K562 (cell line): ENCODE data around the gene DPEP2NB. TPM values are rescaled to one million over a fixed set of nuclear protein-coding genes. Genes with fewer than 3 reads are reported as not detected.

Source experiments
- ATAC-seq: fragments of 200-7000 bp; cut with Tn5 transposase; 3 replicates; pipeline ENCODE4 v1.9.1; 2020; ENCODE audit warnings: moderate library complexity
- BruUV-seq: library from RNA; stranded (reverse); fragments of 400-500 nt; replicated peaks from 2 replicates; lab custom pipeline; 2021; lab: Mats Ljungman, UMichigan
- CTCF ChIA-PET: fragments of 300-600 bp; formaldehyde crosslinking; extraction: SDS; loops from one replicate; lab custom pipeline; 2021; ENCODE audit warnings: low intra/inter-chr PET ratio; lab: Yijun Ruan, JAX
- POLR2A ChIA-PET: fragments of 300-600, 350-650 bp; sonication (Branson Sonifier 250); formaldehyde crosslinking; extraction: SDS; loops from one replicate; lab custom pipeline; 2021; ENCODE audit warnings: antibody characterized with exemption, inconsistent platforms; lab: Yijun Ruan, JAX
- DNase-seq, 4 experiments: peaks; one replicate each; pipeline versions ENCODE4 v3.0.0 to v3.0.0-alpha.2; 2011 to 2018; ENCODE audit warnings: low spot score in 3 of 4, mixed read lengths in 3 of 4; ENCODE audit errors: extremely low read depth in 1 of 4
- FAIRE-seq: peaks from 2 replicates; lab custom pipeline; 2011; peaks lifted over from hg19 to GRCh38; lab: Jason Lieb, UNC
- H2AFZ ChIP-seq: 2 replicates; pipeline ENCODE4 v1.6.0; 2011; ENCODE audit warnings: low read depth, low read length, control low read depth, inconsistent platforms
- H3K27ac ChIP-seq: fragments of 200-600 bp; 3 replicates; pipeline ENCODE4 v1.8.0; 2011; ENCODE audit warnings: low read depth, mild to moderate bottlenecking, control low read depth, inconsistent platforms, low read length, moderate library complexity, mixed read lengths; ENCODE audit errors: extremely low read depth
- H3K27me3 ChIP-seq, 2 experiments: fragments of 300-600 bp in 1 of 2; 2 replicates in 1 of 2; 3 replicates in 1 of 2; pipeline versions ENCODE4 v1.6.0 to v1.8.0; 2011; ENCODE audit warnings: inconsistent platforms in 2 of 2, low read length in 2 of 2, mild to moderate bottlenecking in 1 of 2, mixed read lengths in 1 of 2, moderate library complexity in 1 of 2; ENCODE audit not compliant: control insufficient read depth in 2 of 2, insufficient read depth in 2 of 2
- H3K36me3 ChIP-seq: fragments of 300-600 bp; 3 replicates; pipeline ENCODE4 v1.8.0; 2011; ENCODE audit warnings: mild to moderate bottlenecking, low read length, inconsistent platforms; ENCODE audit not compliant: control insufficient read depth, insufficient read depth
- H3K4me1 ChIP-seq, 2 experiments: fragments of 200-600 bp in 1 of 2; replicated peaks in 1 of 2; 2 replicates in 1 of 2; 3 replicates in 1 of 2; pipeline versions ENCODE4 v1.5.1 to v1.8.0; 2011; ENCODE audit warnings: inconsistent platforms in 2 of 2, low read length in 2 of 2, mild to moderate bottlenecking in 1 of 2, mixed read lengths in 1 of 2, moderate library complexity in 1 of 2; ENCODE audit not compliant: control insufficient read depth in 2 of 2, insufficient read depth in 2 of 2
- H3K4me2 ChIP-seq: 2 replicates; pipeline ENCODE4 v1.6.1; 2011; ENCODE audit warnings: low read length, control low read depth, inconsistent platforms, mixed read lengths; ENCODE audit not compliant: insufficient read depth
- H3K4me3 ChIP-seq: fragments of 200-600 bp; sonication (generic), shearing (Covaris generic); 2 replicates; pipeline ENCODE4 v1.5.1; 2016; ENCODE audit warnings: control low read depth, inconsistent platforms
- H3K79me2 ChIP-seq: fragments of 200-600 bp; 3 replicates; pipeline ENCODE4 v1.8.0; 2011; ENCODE audit warnings: low read length, inconsistent platforms; ENCODE audit not compliant: control insufficient read depth, insufficient read depth
- H3K9ac ChIP-seq, 2 experiments: 2 replicates each; pipeline versions ENCODE4 v1.6.0 to v1.6.1; 2011; ENCODE audit warnings: low read depth in 2 of 2, low read length in 2 of 2, control low read depth in 1 of 2, inconsistent platforms in 1 of 2, mild to moderate bottlenecking in 1 of 2, mixed read lengths in 1 of 2; ENCODE audit not compliant: insufficient read depth in 1 of 2
- H3K9me1 ChIP-seq: one replicate; pipeline ENCODE4 v1.6.0; 2011; ENCODE audit warnings: inconsistent platforms, mild to moderate bottlenecking, low read length, moderate library complexity; ENCODE audit not compliant: control insufficient read depth, insufficient read depth
- H3K9me3 ChIP-seq: replicated peaks from 2 replicates; pipeline ENCODE4 v1.5.1; 2011; ENCODE audit warnings: low read depth, low read length, inconsistent platforms; ENCODE audit not compliant: control insufficient read depth, insufficient read depth
- H4K20me1 ChIP-seq: replicated peaks from 2 replicates; pipeline ENCODE4 v1.6.1; 2011; ENCODE audit warnings: low read length, inconsistent platforms, mixed read lengths; ENCODE audit not compliant: control insufficient read depth, insufficient read depth
- ATF1 ChIP-seq, 2 experiments: fragments of 450-650 bp in 1 of 2; IDR thresholded peaks; 2 replicates each; pipeline ENCODE4 v1.6.1; 2016; ENCODE audit warnings: missing compliant biosample characterization in 1 of 2, missing genetic modification characterization in 1 of 2
- CCAR2 ChIP-seq: fragments of 200-400 bp; formaldehyde crosslinking; IDR thresholded peaks from 2 replicates; pipeline ENCODE4 v1.6.1; 2017; ENCODE audit warnings: mild to moderate bottlenecking, low read depth, low read length
- DDX20 ChIP-seq: fragments of 450-650 bp; IDR thresholded peaks from 2 replicates; pipeline ENCODE4 v1.6.1; 2016; ENCODE audit warnings: missing genetic modification characterization, low read depth, mild to moderate bottlenecking, missing compliant biosample characterization, moderate library complexity
- EHMT2 ChIP-seq: fragments of 450-650 bp; IDR thresholded peaks from 2 replicates; pipeline ENCODE4 v1.6.1; 2018; ENCODE audit warnings: antibody characterized with exemption
- KAT2B ChIP-seq: IDR thresholded peaks from one replicate; pipeline ENCODE4 v1.6.1; 2012; ENCODE audit warnings: low read depth, mild to moderate bottlenecking, control low read depth, inconsistent platforms, low read length, moderate library complexity
- RBM34 ChIP-seq: fragments of 200-400 bp; formaldehyde crosslinking; IDR thresholded peaks from 2 replicates; pipeline ENCODE4 v1.6.1; 2018; ENCODE audit warnings: low read length, borderline replicate concordance; ENCODE audit not compliant: insufficient read depth
- SRSF1 ChIP-seq: fragments of 200-400 bp; formaldehyde crosslinking; IDR thresholded peaks from 2 replicates; pipeline ENCODE4 v1.6.1; 2017; ENCODE audit warnings: mild to moderate bottlenecking, low read depth, low read length, moderate library complexity
- TGIF2 ChIP-seq: sonication (generic); formaldehyde crosslinking; IDR thresholded peaks from 2 replicates; pipeline ENCODE4 v1.8.1; 2022; ENCODE audit warnings: mild to moderate bottlenecking, missing genetic modification reagents, moderate library complexity
- ZNF12 ChIP-seq: sonication (generic); formaldehyde crosslinking; IDR thresholded peaks from 2 replicates; pipeline ENCODE4 v1.4.0; 2020; ENCODE audit warnings: mild to moderate bottlenecking, missing genetic modification reagents
- ZNF140 ChIP-seq: fragments of 250-450 bp; sonication (Bioruptor Pico); IDR thresholded peaks from 2 replicates; pipeline ENCODE4 v1.8.0; 2021; ENCODE audit warnings: moderate library complexity, mild to moderate bottlenecking, inconsistent platforms
- ZNF143 ChIP-seq: sonication (generic); formaldehyde crosslinking; IDR thresholded peaks from 2 replicates; pipeline ENCODE4 v1.9.0; 2022; ENCODE audit warnings: mild to moderate bottlenecking, missing genetic modification reagents
- ZNF239 ChIP-seq: fragments of 250-450 bp; sonication (Bioruptor Pico); IDR thresholded peaks from 2 replicates; pipeline ENCODE4 v1.4.0; 2020; ENCODE audit warnings: mild to moderate bottlenecking
- ZNF644 ChIP-seq: fragments of 200-800 bp; sonication (Bioruptor generic); IDR thresholded peaks from 2 replicates; pipeline ENCODE4 v1.6.1; 2016; ENCODE audit warnings: low read depth, missing genetic modification characterization, missing compliant biosample characterization
- in situ Hi-C: fragments of 300-500 bp; cut with MboI; formaldehyde crosslinking; loops from 4 replicates; pipeline ENCODE4 v1.15.0; 2018; ENCODE audit warnings: inconsistent platforms, mixed read lengths
- intact Hi-C: fragments of 100-400 bp; cut with micrococcal nuclease; formaldehyde crosslinking; loops from 2 replicates; pipeline ENCODE4 v1.14.2; 2022
- polyA plus RNA-seq, 8 experiments: library from polyadenylated mRNA; depleted of rRNA in 4 of 8; stranded (reverse) in 5 of 8; unstranded in 3 of 8; fragments of >200 nt; fragmentation: Nextera tagmentation in 2 of 8; fragmentation: Illumina TruSeq in 1 of 8; extraction: Ambion mirVana in 2 of 8; extraction: Trizol in 1 of 8; gene quantifications; 2 replicates each; pipeline versions ENCODE4 v1.2.1 to v1.2.3, GENCODE V29; 2011 to 2014; ENCODE audit warnings: inconsistent platforms in 1 of 8, missing spikeins in 1 of 8
- total RNA-seq, 7 experiments: library from RNA; depleted of rRNA in 6 of 7; stranded (reverse); fragments of >200 nt in 6 of 7; fragmentation: Illumina TruSeq in 2 of 7; extraction: Trizol in 2 of 7; gene quantifications; 2 replicates each; pipeline versions ENCODE4 v1.2.1 to v1.2.3, GENCODE V29; 2011 to 2021; ENCODE audit warnings: low replicate concordance in 1 of 7
- TF ChIP-seq, protein P1 (sequence below): fragments of 450-650 bp; IDR thresholded peaks from one replicate; pipeline ENCODE4 v1.6.1; 2018; ENCODE audit warnings: mild to moderate bottlenecking, moderate library complexity; ENCODE audit not compliant: partially characterized antibody

The DPEP2NB gene
- total and polyA plus RNA-seq, 9 of the 15 experiments (the other 6 are each of a cell fraction or from before 2014, with no cell fraction given): not detected

DNA sequence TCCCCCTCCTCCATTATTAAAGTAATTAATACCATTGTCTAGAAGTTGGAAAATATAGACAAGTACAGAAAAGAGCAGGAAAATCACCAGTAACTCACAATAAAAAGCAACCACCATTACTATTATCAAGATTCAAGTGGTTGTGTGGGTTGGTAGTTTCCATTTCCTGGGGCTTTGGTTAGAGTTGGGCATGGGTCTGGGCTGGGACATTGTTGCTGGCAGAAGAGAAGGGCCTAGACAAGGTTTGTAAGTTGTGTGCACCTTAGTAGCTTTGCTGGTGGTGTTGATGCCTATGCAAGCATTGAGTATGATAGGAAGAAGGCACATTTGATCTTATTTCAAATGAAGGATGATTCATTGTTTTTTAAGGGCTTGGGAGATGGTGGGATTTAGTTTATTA is 44.1 kb upstream of the DPEP2NB start:
- no peaks in the 10 kb centered on the region for H3K9me3 ChIP-seq
- H3K27me3 ChIP-seq: no peaks in the 10 kb centered on the region
- no peak overlapping the region for H3K4me3 ChIP-seq
- H3K9me1 ChIP-seq: no peaks in the 10 kb centered on the region
- no peak overlapping the region for H2AFZ ChIP-seq
- H3K4me2 ChIP-seq: no peak overlapping the region
- POLR2A ChIA-PET: no interaction called here
- peaks cover 59% of the 10 kb centered on the region; the same call in 2 of the 3 replicates for H3K36me3 ChIP-seq
- DNase-seq: no peak
- H4K20me1 ChIP-seq: no peaks in the 10 kb centered on the region; the same call in 1 of the 2 replicates
- FAIRE-seq: no peak
- TF ChIP-seq ZNF644 (tag) (no peak), EHMT2 (no peak), SRSF1 (no peak), CCAR2 (no peak), ZNF12 (CRISPR knock-in tag) (no peak), ATF1 (CRISPR knock-in tag; IDR thresholded peaks at IDR 0.05) (no peak), ATF1 (tag; IDR thresholded peaks at IDR 0.05) (no peak), DDX20 (no peak), ZNF140 (CRISPR knock-in tag) (no peak), ZNF143 (CRISPR knock-in tag) (no peak), ZNF239 (CRISPR knock-in tag) (no peak), RBM34 (no peak), KAT2B (no peak), TGIF2 (no peak)
- TF ChIP-seq, protein P1, sequence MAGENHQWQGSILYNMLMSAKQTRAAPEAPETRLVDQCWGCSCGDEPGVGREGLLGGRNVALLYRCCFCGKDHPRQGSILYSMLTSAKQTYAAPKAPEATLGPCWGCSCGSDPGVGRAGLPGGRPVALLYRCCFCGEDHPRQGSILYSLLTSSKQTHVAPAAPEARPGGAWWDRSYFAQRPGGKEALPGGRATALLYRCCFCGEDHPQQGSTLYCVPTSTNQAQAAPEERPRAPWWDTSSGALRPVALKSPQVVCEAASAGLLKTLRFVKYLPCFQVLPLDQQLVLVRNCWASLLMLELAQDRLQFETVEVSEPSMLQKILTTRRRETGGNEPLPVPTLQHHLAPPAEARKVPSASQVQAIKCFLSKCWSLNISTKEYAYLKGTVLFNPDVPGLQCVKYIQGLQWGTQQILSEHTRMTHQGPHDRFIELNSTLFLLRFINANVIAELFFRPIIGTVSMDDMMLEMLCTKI: no peak
- H3K27ac ChIP-seq: no peak overlapping the region
- intact Hi-C loops (no loop called here), in situ Hi-C loops (no loop called here)
- peaks cover 4 to 10% of the 10 kb centered on the region in 2 experiments; a peak in 4 of 5 replicates for H3K4me1 ChIP-seq
- BruUV-seq: no TSS peak
- no peak for ATAC-seq
- CTCF ChIA-PET: no interaction called here
- H3K9ac ChIP-seq: no peak overlapping the region
- H3K79me2 ChIP-seq: no peaks in the 10 kb centered on the region
